Parathyroid adenoma (tissue), 2 donors: ENCODE data around the gene TUFM.
"Not testable (repeated sequence)": the region's sequence is repeated elsewhere in the genome, so short reads cannot be mapped to it uniquely, and the experiment has no call there.

Experiments used
- H2AFZ ChIP-seq: fragments of 300-600 bp; sonication (generic); one replicate; pipeline ENCODE4 v1.7.0; 2017; ENCODE audit warnings: antibody characterized with exemption, mild to moderate bottlenecking
- H3K27ac ChIP-seq: fragments of 300-600 bp; sonication (generic); one replicate; pipeline ENCODE4 v1.7.0; 2017
- H3K27me3 ChIP-seq: fragments of 300-600 bp; sonication (generic); one replicate; pipeline ENCODE4 v1.7.0; 2017; ENCODE audit warnings: low read length; ENCODE audit not compliant: control insufficient read depth, insufficient read depth
- H3K36me3 ChIP-seq: fragments of 300-600 bp; sonication (generic); one replicate; pipeline ENCODE4 v1.7.0; 2017; ENCODE audit warnings: low read length; ENCODE audit not compliant: control insufficient read depth, insufficient read depth
- H3K4me1 ChIP-seq: fragments of 300-600 bp; sonication (generic); one replicate; pipeline ENCODE4 v1.7.0; 2017; ENCODE audit warnings: control low read depth
- H3K4me2 ChIP-seq: fragments of 300-600 bp; sonication (generic); one replicate; pipeline ENCODE4 v1.7.0; 2017; ENCODE audit warnings: low read length
- H3K4me3 ChIP-seq: fragments of 300-600 bp; sonication (generic); one replicate; pipeline ENCODE4 v1.7.0; 2017; ENCODE audit warnings: low read depth, low read length
- H3K79me2 ChIP-seq: fragments of 300-600 bp; sonication (generic); one replicate; pipeline ENCODE4 v1.7.0; 2017; ENCODE audit warnings: control low read depth
- H3K9ac ChIP-seq: fragments of 300-600 bp; sonication (generic); one replicate; pipeline ENCODE4 v1.7.0; 2017; ENCODE audit warnings: mild to moderate bottlenecking
- H3K9me3 ChIP-seq: fragments of 300-600 bp; sonication (generic); one replicate; pipeline ENCODE4 v1.7.0; 2017; ENCODE audit warnings: low read length; ENCODE audit not compliant: control insufficient read depth
- TF ChIP-seq, protein P1 (sequence below): fragments of 300-600 bp; sonication (generic); IDR thresholded peaks from one replicate; pipeline ENCODE4 v1.7.0; 2017; ENCODE audit warnings: antibody characterized with exemption, mild to moderate bottlenecking
- donor health status: primary hyperparathyroidism.

TUFM gene

DNA sequence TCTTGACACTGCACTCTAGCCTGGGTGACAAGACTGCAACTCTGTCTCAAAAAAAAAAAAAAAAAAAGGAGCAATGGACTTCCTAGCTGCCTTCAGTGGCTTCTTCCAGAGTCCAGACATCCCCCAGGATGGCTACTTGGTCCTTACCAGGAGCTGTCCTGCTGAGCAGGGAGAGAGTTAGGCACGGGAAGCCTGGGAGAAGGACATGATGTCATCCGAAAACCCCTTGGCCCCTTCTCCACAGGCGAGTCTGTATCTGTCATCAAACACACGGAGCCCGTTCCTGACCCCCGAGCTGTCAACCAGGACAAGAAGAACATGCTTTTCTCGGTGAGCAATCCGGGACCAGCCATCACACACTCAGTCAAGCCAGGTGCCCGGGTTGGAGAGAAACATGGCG is 40.8 kb upstream of the TUFM start:
- TF ChIP-seq, protein P1, sequence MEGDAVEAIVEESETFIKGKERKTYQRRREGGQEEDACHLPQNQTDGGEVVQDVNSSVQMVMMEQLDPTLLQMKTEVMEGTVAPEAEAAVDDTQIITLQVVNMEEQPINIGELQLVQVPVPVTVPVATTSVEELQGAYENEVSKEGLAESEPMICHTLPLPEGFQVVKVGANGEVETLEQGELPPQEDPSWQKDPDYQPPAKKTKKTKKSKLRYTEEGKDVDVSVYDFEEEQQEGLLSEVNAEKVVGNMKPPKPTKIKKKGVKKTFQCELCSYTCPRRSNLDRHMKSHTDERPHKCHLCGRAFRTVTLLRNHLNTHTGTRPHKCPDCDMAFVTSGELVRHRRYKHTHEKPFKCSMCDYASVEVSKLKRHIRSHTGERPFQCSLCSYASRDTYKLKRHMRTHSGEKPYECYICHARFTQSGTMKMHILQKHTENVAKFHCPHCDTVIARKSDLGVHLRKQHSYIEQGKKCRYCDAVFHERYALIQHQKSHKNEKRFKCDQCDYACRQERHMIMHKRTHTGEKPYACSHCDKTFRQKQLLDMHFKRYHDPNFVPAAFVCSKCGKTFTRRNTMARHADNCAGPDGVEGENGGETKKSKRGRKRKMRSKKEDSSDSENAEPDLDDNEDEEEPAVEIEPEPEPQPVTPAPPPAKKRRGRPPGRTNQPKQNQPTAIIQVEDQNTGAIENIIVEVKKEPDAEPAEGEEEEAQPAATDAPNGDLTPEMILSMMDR, result no peak
- Histone ChIP-seq H2AFZ (no peak overlapping the region), H3K4me3 (no peak overlapping the region), H3K36me3 (no peaks in the 10 kb centered on the region), H3K4me1 (peaks cover 3% of the 10 kb centered on the region), H3K27ac (no peak overlapping the region), H3K9me3 (no peaks in the 10 kb centered on the region), H3K79me2 (no peaks in the 10 kb centered on the region), H3K27me3 (no peaks in the 10 kb centered on the region), H3K4me2 (no peak overlapping the region), H3K9ac (no peak overlapping the region)

DNA sequence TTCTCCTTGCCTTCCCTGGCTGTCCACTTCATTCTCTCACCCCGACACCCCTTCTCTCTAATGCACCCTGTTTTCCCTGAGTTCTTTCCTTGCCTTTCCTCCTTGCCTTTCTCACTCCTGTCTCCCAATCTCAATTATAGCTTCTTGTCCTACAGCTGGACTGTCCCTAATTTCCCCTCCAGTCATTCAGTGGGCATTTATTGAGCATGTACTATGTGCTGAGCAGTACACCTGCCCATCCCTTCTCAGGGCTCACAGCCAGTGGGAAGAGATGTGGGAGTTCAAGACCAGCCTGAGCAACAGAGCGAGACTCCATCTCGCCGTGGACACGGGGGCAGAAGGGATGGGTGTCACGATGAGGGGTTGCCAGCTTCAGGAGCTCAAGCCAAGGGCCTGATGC is 37.9 kb upstream of the TUFM start:
- no peak overlapping the region for H3K4me3 ChIP-seq
- no peak overlapping the region for H2AFZ ChIP-seq
- H3K9me3 ChIP-seq, result no peaks in the 10 kb centered on the region
- H3K4me1 ChIP-seq, result peaks cover 3% of the 10 kb centered on the region
- TF ChIP-seq, protein P1, result no peak
- no peaks in the 10 kb centered on the region for H3K27me3 ChIP-seq
- no peak overlapping the region for H3K27ac ChIP-seq
- no peak overlapping the region for H3K9ac ChIP-seq
- no peaks in the 10 kb centered on the region for H3K36me3 ChIP-seq
- H3K79me2 ChIP-seq, result no peaks in the 10 kb centered on the region
- no peak overlapping the region for H3K4me2 ChIP-seq

DNA sequence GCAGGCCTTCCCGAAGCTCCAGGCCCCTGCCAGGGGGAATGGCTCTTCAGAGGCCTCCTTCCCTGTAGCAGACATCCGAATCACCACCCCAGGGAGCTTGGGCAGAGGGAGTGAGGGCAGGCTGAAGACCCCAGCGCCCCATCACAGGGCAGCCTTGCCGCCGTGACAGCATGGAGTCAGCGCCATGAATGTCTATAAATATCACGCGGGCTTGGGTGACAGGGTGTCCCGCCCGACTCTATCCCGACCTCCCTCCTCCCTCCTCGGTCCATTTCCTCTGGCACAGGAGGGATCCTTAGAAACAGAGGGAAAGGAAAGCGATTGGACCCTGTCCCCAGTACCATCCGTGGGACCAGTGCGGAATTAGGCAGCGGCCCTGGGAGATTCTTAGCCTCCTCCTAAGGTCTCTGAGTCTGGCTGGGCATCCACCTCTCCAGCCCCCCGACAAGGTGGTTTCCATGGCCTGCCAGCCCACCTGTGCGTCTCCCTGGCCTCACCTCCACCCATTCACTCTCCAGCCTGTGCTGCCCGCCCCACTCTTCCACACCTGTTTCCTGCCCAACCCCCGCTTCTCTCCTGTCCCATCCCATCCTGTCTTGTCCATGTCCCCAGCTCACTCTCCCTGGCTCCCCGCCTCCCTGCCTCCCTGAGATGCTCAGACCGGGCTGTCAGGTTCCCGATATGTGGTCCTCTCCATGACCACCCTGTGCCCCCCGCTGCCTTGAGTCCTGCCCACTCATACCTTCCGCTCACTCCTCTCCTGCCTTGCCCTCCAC is 37.3 kb upstream of the TUFM start:
- peak overlapping the region; percentile 77 for H2AFZ ChIP-seq
- TF ChIP-seq, protein P1, result no peak
- H3K9me3 ChIP-seq, result no peaks in the 10 kb centered on the region
- H3K4me2 ChIP-seq, result peak overlapping the region; percentile 6
- H3K27ac ChIP-seq, result no peak overlapping the region
- no peak overlapping the region for H3K9ac ChIP-seq
- no peaks in the 10 kb centered on the region for H3K27me3 ChIP-seq
- no peaks in the 10 kb centered on the region for H3K79me2 ChIP-seq
- no peaks in the 10 kb centered on the region for H3K36me3 ChIP-seq
- H3K4me3 ChIP-seq, result no peak overlapping the region
- peaks cover 3% of the 10 kb centered on the region for H3K4me1 ChIP-seq

DNA sequence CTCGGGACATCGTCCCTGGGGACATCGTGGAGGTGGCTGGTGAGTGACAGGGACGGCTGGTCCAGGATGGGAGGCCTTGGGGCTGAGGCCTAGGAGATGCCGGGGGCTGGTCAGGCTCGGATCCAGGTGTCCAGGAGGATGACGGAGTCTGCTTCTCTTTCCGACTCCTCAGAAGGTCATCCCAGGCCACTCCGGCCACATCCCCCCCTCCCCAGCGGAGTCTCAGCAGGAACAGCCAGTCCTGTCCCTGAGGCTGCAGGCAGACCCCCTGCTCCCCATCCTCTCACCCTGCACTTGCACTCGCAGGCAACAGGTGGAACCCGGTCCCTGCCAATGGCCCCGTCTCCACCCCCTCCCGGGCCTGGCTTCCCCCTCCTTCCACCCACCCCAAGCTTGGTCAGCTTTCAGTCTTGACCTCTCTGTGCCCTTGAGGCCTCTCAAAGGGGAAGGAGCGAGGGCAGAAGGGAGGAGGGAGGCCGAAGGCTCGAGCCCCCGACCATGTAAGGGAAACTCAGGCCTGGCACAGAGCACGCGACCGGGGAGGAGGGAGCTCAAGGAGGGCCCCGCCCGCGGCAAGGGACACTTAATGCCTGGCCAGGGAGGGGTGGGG is 36.5 kb upstream of the TUFM start:
- Histone ChIP-seq H3K9me3 (no peaks in the 10 kb centered on the region), H3K4me2 (peak overlapping the region; percentile 6), H3K27me3 (no peaks in the 10 kb centered on the region), H3K4me1 (peaks cover 3% of the 10 kb centered on the region), H3K79me2 (no peaks in the 10 kb centered on the region), H3K36me3 (no peaks in the 10 kb centered on the region), H3K27ac (no peak overlapping the region), H3K9ac (no peak overlapping the region), H2AFZ (peak overlapping the region; percentile 77), H3K4me3 (no peak overlapping the region)
- TF ChIP-seq, protein P1, result no peak

DNA sequence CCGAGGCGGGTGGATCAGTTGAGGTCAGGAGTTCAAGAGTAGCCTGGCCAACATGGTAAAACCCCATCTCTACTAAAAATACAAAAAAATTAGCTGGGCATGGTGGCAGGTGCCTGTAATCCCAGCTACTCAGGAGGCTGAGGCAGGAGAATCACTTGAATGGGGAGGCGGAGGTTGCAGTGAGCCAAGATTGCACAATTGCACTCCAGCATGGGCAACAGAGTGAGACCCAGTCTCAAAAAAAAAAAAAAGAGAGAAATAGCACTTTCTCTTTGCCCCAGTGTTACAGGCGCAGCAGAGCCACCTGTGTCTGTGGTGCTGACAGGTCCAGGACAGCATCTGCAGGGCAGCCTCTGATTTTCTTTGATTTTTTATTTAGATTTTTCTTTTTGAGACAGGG is 35.4 kb upstream of the TUFM start:
- H3K36me3 ChIP-seq, H3K4me3 ChIP-seq, H3K79me2 ChIP-seq, H3K9ac ChIP-seq, H3K9me3 ChIP-seq, H3K27me3 ChIP-seq, H3K4me2 ChIP-seq, H2AFZ ChIP-seq, H3K4me1 ChIP-seq, H3K27ac ChIP-seq: not testable (repeated sequence)
